GM12878 (cell line): ENCODE data around the gene SPRED2. TPM values are rescaled to one million over a fixed set of nuclear protein-coding genes. Genes with fewer than 3 reads are reported as not detected.

ENCODE experiments used
- ATAC-seq: fragments of 200-7000 bp; cut with Tn5 transposase; 3 replicates; pipeline ENCODE4 v1.9.1; 2020; ENCODE audit warnings: mild to moderate bottlenecking, moderate library complexity
- BruUV-seq: library from RNA; stranded (reverse); fragments of 400-500 nt; replicated peaks from 2 replicates; lab custom pipeline; 2021; lab: Mats Ljungman, UMichigan
- CTCF ChIA-PET: fragments of 300-600 bp; sonication (Branson Sonifier 250); formaldehyde crosslinking; extraction: SDS; loops from one replicate; lab custom pipeline; 2021; ENCODE audit warnings: inconsistent platforms; lab: Yijun Ruan, JAX
- POLR2A ChIA-PET: fragments of 350-600 bp; formaldehyde crosslinking; extraction: SDS; loops from one replicate; lab custom pipeline; 2021; ENCODE audit warnings: inconsistent platforms; lab: Charles Lee
- RAD21 ChIA-PET: fragments of 300-600 bp; sonication (Branson Sonifier 250); formaldehyde crosslinking; loops from one replicate; lab custom pipeline; 2023; ENCODE audit warnings: antibody characterized with exemption; ENCODE audit not compliant: unreplicated experiment; lab: Charles Lee
- SMC1A ChIA-PET: fragments of 300-600 bp; sonication (Branson Sonifier 250); formaldehyde crosslinking; loops from one replicate; lab custom pipeline; 2023; ENCODE audit not compliant: unreplicated experiment, uncharacterized antibody; lab: Charles Lee
- DNase-seq: peaks from one replicate; pipeline ENCODE4 v3.0.0-alpha.2; 2011; ENCODE audit warnings: low read depth, low spot score
- FAIRE-seq: peaks from 3 replicates; lab custom pipeline; 2011; peaks lifted over from hg19 to GRCh38; lab: Jason Lieb, UNC
- H2AFZ ChIP-seq: 2 replicates; pipeline ENCODE4 v1.6.0; 2011; ENCODE audit warnings: low read depth, low read length, control low read depth; ENCODE audit not compliant: control insufficient read depth
- H3K27ac ChIP-seq: 2 replicates; pipeline ENCODE4 v1.5.1; 2011; ENCODE audit warnings: control low read depth; ENCODE audit not compliant: control insufficient read depth, insufficient read depth
- H3K27me3 ChIP-seq, 2 experiments: replicated peaks in 1 of 2; 2 replicates each; pipeline versions ENCODE4 v1.6.0 to v1.6.1; 2011; ENCODE audit warnings: low read length in 1 of 2; ENCODE audit not compliant: control insufficient read depth in 2 of 2, insufficient read depth in 2 of 2
- H3K36me3 ChIP-seq, 2 experiments: 2 replicates each; pipeline ENCODE4 v1.5.1; 2011; ENCODE audit warnings: low read length in 1 of 2; ENCODE audit not compliant: control insufficient read depth in 2 of 2, insufficient read depth in 2 of 2
- H3K4me1 ChIP-seq: 2 replicates; pipeline ENCODE4 v1.6.1; 2011; ENCODE audit warnings: mild to moderate bottlenecking, low read length, moderate library complexity, mixed read lengths; ENCODE audit not compliant: control insufficient read depth, insufficient read depth
- H3K4me2 ChIP-seq: 2 replicates; pipeline ENCODE4 v1.6.0; 2011; ENCODE audit warnings: control low read depth; ENCODE audit not compliant: control insufficient read depth, insufficient read depth
- H3K4me3 ChIP-seq: fragments of 200-600 bp; sonication (generic); 2 replicates; pipeline ENCODE4 v1.5.1; 2016
- H3K79me2 ChIP-seq: 2 replicates; pipeline ENCODE4 v1.6.0; 2011; ENCODE audit warnings: low read length; ENCODE audit not compliant: control insufficient read depth, insufficient read depth
- H3K9ac ChIP-seq: 2 replicates; pipeline ENCODE4 v1.8.0; 2011; ENCODE audit warnings: low read length, control low read depth, mixed read lengths; ENCODE audit not compliant: control insufficient read depth, insufficient read depth
- H3K9me3 ChIP-seq: replicated peaks from 3 replicates; pipeline ENCODE4 v1.5.1; 2011; ENCODE audit warnings: mild to moderate bottlenecking, low read length; ENCODE audit not compliant: control insufficient read depth, insufficient read depth
- H4K20me1 ChIP-seq: 2 replicates; pipeline ENCODE4 v1.6.0; 2011; ENCODE audit not compliant: control insufficient read depth, insufficient read depth
- CEBPB ChIP-seq, 2 experiments: fragments of 150-350 bp in 1 of 2; IDR thresholded peaks; 2 replicates each; pipeline ENCODE4 v1.6.1; 2012 to 2014; ENCODE audit warnings: low read depth in 2 of 2, low read length in 2 of 2, borderline replicate concordance in 1 of 2, inconsistent platforms in 1 of 2
- CTCF ChIP-seq, 3 experiments: IDR thresholded peaks in 2 of 3; conservative IDR thresholded peaks in 1 of 3; 2 replicates each; pipeline ENCODE4 v1.5.1; 2011; ENCODE audit warnings: low read depth in 3 of 3, low read length in 3 of 3, mild to moderate bottlenecking in 3 of 3, control low read depth in 2 of 3, moderate library complexity in 2 of 3, inconsistent platforms in 1 of 3, mixed read lengths in 1 of 3; ENCODE audit not compliant: control insufficient read depth in 2 of 3, insufficient read depth in 1 of 3; ENCODE audit errors: extremely low read depth in 1 of 3
- MEF2B ChIP-seq: fragments of 450-650 bp; IDR thresholded peaks from 2 replicates; pipeline ENCODE4 v1.6.1; 2018; ENCODE audit warnings: mild to moderate bottlenecking, moderate library complexity; ENCODE audit not compliant: partially characterized antibody, poor library complexity, severe bottlenecking
- MYB ChIP-seq: fragments of 150-350 bp; IDR thresholded peaks from 2 replicates; pipeline ENCODE4 v1.6.1; 2014; ENCODE audit warnings: mild to moderate bottlenecking, low read depth, low read length, borderline replicate concordance
- NRF1 ChIP-seq: conservative IDR thresholded peaks from 2 replicates; pipeline ENCODE4 v1.6.1; 2011; ENCODE audit warnings: mild to moderate bottlenecking, low read depth, low read length, improper control_type of control experiment
- PML ChIP-seq: IDR thresholded peaks from 2 replicates; pipeline ENCODE4 v1.6.1; 2012; ENCODE audit warnings: low read length, inconsistent platforms
- POLR2AphosphoS5 ChIP-seq: IDR thresholded peaks from 2 replicates; pipeline ENCODE4 v1.6.1; 2011; ENCODE audit warnings: mild to moderate bottlenecking, low read length, inconsistent platforms
- SMC3 ChIP-seq: IDR thresholded peaks from 2 replicates; pipeline ENCODE4 v1.6.1; 2011; ENCODE audit warnings: low read length, improper control_type of control experiment, borderline replicate concordance
- SREBF2 ChIP-seq: IDR thresholded peaks from 2 replicates; pipeline ENCODE4 v1.6.1; 2012; ENCODE audit warnings: mild to moderate bottlenecking, low read length
- SRF ChIP-seq, 2 experiments: IDR thresholded peaks; 2 replicates each; pipeline ENCODE4 v1.6.1; 2011; ENCODE audit warnings: low read depth in 2 of 2, low read length in 2 of 2, mild to moderate bottlenecking in 1 of 2, moderate library complexity in 1 of 2
- ZNF622 ChIP-seq: fragments of 450-650 bp; IDR thresholded peaks from 2 replicates; pipeline ENCODE4 v1.6.1; 2017; ENCODE audit warnings: mild to moderate bottlenecking, inconsistent platforms
- ZNF687 ChIP-seq: fragments of 450-650 bp; IDR thresholded peaks from 2 replicates; pipeline ENCODE4 v1.6.1; 2017; ENCODE audit warnings: mild to moderate bottlenecking, moderate library complexity
- WGBS: methylation state at CpG from one replicate; pipeline ENCODE4 v1.1.6; 2016; ENCODE audit warnings: low lambda C conversion rate; ENCODE audit not compliant: insufficient replicate concordance, insufficient coverage; ENCODE audit errors: missing lambda C conversion rate; 5-methylcytosine and 5-hydroxymethylcytosine counted together
- in situ Hi-C: fragments of 300-500 bp; cut with MboI; formaldehyde crosslinking; loops from 9 replicates; pipeline ENCODE4 v1.14.3; 2018; ENCODE audit warnings: mixed read lengths
- intact Hi-C: fragments of 100-400 bp; cut with micrococcal nuclease; formaldehyde crosslinking; loops from one replicate; pipeline ENCODE4 v1.14.2; 2022; ENCODE audit not compliant: unreplicated experiment
- polyA plus RNA-seq, 11 experiments: library from polyadenylated mRNA; depleted of rRNA in 4 of 11; unstranded in 6 of 11; stranded (reverse) in 5 of 11; fragments of >200 nt; fragmentation: Nextera tagmentation in 4 of 11; fragmentation: Illumina TruSeq in 1 of 11; extraction: Ambion mirVana in 4 of 11; extraction: Trizol in 1 of 11; gene quantifications; 1 replicate in 1 of 11; 2 replicates in 10 of 11; pipeline versions ENCODE4 v1.2.1 to v1.2.3, GENCODE V29; 2011 to 2016; ENCODE audit warnings: inconsistent platforms in 2 of 11, missing spikeins in 2 of 11, low read depth in 1 of 11
- total RNA-seq, 4 experiments: library from RNA; depleted of rRNA in 3 of 4; stranded (reverse); fragments of >200 nt in 3 of 4; fragmentation: Illumina TruSeq in 1 of 4; extraction: Trizol in 1 of 4; gene quantifications; 2 replicates each; pipeline versions ENCODE4 v1.2.1 to v1.2.3, GENCODE V29; 2013 to 2021

The SPRED2 gene
- total and polyA plus RNA-seq, 10 of the 15 experiments (the other 5 are each of a cell fraction or from before 2014, with no cell fraction given), result 3.0 to 23.9 (median 9.7) TPM

- TF ChIP-seq ZNF687 (0 out of 2 replicates have a peak, but pooled peaks have one; percentile 17), SREBF2 (no peak), MYB (no peak), CEBPB (IDR thresholded peaks at IDR 0.05; ENCODE audit: borderline replicate concordance in 1 of 2, low read depth in 2 of 2, low read length in 2 of 2) (peak in 1 of 2 experiments; percentile 84; a peak in 2 of 4 replicates)
Observed at GRCh38 chr2:65436169-65436823, 3.9 kb upstream of the SPRED2 start (continued).

GRCh38 chr2:65435625-65436168 lies 3.3 kb upstream of the SPRED2 start:
- DNase-seq, result no peak
- CTCF ChIA-PET, result interaction anchor here (0.7 to 4.7 kb wide), 17 partner anchors 14 to 249 kb away, joined by 3 to 26 read pairs (median 3); no protein-coding TSS in a partner anchor
- WGBS, result 1% methylated on average over 36 of the region's 42 CpGs
- Histone ChIP-seq H2AFZ (peak overlapping the region; percentile 64), H3K4me2 (peak overlapping the region; percentile 92), H3K36me3 (no peaks in the 10 kb centered on the region), H3K4me1 (peaks cover 6% of the 10 kb centered on the region), H4K20me1 (no peaks in the 10 kb centered on the region), H3K27ac (peak overlapping the region; percentile 43), H3K4me3 (peak overlapping the region; percentile 77), H3K9ac (peak overlapping the region; percentile 62; the same call in 1 of the 2 replicates), H3K79me2 (no peaks in the 10 kb centered on the region), H3K9me3 (no peaks in the 10 kb centered on the region), H3K27me3 (no peaks in the 10 kb centered on the region)
- ATAC-seq, result peak; percentile 44
- BruUV-seq, result no TSS peak
- no peak for FAIRE-seq
- SMC1A ChIA-PET, result interaction anchor here (1.0 to 3.2 kb wide), 18 partner anchors 9 to 172 kb away, joined by 3 to 18 read pairs (median 6); no protein-coding TSS in a partner anchor
- in situ Hi-C loops, result no loop called here
- POLR2A ChIA-PET, result interaction anchor here (0.6 to 2.0 kb wide), 11 partner anchors 8 to 208 kb away, joined by 3 to 7 read pairs (median 4); partner anchors contain the start of gene ACTR2
- RAD21 ChIA-PET, result interaction anchor here (0.6 to 3.3 kb wide), 27 partner anchors 8 to 447 kb away, joined by 3 to 17 read pairs (median 4); partner anchors contain the start of genes ACTR2 and RAB1A
- intact Hi-C loops, result loop anchor here (1.0 to 10.0 kb wide), 5 partner anchors 101 to 371 kb away; no protein-coding TSS in a partner anchor
- TF ChIP-seq POLR2AphosphoS5, result no peak
- peak in 1 of 3 experiments; percentile 49; a peak in 2 of 6 replicates for TF ChIP-seq CTCF (IDR thresholded peaks at IDR 0.05 in 2 of 3, conservative IDR thresholded peaks at IDR 0.05 in 1 of 3; ENCODE audit: control insufficient read depth in 2 of 3, extremely low read depth in 1 of 3, insufficient read depth in 1 of 3, low read depth in 3 of 3, low read length in 3 of 3)
- no peak for TF ChIP-seq PML
- TF ChIP-seq MEF2B, result peak; percentile 77
- TF ChIP-seq NRF1, result peak; percentile 27; the same call in 1 of the 2 replicates
- TF ChIP-seq SRF (IDR thresholded peaks at IDR 0.05; ENCODE audit: low read depth in 2 of 2, low read length in 2 of 2), result 0 out of 4 replicates have a peak, but pooled peaks of 1 of the 2 experiments have one; percentile 49
- no peak for TF ChIP-seq ZNF622
- peak; percentile 22; the same call in 1 of the 2 replicates for TF ChIP-seq SMC3
